ENCODE data around the gene SETD1A.

Gene SETD1A

DNA sequence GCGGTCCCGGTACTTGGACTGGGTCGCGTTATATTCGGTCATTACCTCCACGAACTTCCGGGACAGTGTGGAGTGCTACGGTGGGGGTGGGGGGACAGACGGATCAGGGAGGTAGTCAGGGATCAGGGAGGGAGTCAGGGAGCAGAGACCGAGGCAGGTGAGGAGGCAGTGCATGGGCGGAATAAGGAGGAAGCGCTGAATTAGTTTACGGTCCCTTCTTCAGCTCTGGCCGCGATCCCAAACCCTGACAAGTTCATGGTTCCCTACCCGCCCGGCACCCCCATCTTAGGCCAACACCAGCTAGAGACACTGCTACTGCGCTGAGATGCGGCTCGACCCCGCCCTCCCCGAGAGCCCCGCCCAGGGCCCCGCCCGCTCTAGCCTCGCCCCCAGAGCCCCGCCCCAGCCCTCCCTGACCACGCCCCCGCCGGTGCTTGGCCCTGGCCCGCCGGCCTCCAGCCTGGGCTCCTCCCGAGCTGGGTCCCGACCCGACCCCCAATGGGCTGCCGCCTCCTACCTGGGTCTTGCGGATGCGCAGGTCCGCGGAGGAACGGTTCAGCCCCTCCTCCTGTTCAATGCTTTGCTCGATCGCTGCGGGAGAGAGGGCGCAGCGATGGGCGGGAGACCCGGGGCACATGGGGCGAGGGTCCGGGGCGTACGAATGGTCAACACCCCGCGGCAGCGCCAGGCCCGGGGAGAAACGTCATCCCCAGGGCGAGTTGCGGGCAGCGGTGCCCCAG lies 39.6 kb downstream of the SETD1A start:
- in situ Hi-C loops (cut with MboI; ENCODE audit: low sequenced_read_pairs): no loop called here

DNA sequence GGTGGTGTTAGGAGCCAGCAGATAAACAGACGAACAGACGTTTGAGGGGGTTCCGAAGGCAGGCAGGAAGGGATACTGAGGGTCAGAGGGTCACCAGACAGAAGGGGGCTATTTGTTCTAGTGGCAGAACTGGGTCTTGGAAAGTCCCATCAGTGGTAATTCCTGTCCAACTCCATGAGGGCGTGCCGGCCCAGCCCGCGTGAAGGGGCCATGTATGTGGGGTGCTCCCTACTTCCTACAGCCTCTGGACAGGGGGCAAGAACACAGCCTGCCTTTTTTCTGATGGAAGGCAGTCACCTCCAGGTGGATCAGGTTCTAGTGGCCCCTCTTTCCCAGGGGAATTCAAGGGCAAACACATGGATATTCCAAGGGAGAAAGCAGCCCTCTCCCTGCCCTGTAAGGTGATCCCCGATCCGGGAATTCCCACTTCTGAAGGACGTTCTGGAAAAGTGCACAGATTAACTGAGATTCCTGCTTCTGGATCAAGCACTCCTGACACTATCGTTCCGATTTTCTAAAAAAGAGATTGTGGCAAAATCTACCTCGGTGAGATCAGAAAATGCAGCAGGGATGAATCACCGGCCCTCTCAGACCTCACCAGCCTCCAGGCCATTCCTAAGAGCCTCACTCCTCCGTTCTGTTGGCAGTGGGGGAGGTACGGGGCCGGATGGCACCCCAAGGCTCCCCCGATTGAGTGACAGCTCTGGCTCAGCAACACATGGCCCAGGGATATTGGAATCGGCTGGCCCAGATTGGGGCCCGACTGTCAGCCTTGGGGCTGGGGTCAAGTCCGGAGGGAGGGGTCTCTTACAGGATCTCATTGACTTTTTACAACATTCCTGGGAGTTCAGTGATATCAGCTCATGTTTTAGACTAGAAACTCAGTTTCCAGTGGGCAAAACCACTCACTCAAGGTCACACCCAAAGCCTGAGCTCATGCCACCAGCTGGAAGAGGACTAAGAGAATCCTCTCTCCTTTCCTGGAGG lies 40.5 kb downstream of the SETD1A start:
- in situ Hi-C loops (cut with MboI; ENCODE audit: low sequenced_read_pairs): no loop called here

DNA sequence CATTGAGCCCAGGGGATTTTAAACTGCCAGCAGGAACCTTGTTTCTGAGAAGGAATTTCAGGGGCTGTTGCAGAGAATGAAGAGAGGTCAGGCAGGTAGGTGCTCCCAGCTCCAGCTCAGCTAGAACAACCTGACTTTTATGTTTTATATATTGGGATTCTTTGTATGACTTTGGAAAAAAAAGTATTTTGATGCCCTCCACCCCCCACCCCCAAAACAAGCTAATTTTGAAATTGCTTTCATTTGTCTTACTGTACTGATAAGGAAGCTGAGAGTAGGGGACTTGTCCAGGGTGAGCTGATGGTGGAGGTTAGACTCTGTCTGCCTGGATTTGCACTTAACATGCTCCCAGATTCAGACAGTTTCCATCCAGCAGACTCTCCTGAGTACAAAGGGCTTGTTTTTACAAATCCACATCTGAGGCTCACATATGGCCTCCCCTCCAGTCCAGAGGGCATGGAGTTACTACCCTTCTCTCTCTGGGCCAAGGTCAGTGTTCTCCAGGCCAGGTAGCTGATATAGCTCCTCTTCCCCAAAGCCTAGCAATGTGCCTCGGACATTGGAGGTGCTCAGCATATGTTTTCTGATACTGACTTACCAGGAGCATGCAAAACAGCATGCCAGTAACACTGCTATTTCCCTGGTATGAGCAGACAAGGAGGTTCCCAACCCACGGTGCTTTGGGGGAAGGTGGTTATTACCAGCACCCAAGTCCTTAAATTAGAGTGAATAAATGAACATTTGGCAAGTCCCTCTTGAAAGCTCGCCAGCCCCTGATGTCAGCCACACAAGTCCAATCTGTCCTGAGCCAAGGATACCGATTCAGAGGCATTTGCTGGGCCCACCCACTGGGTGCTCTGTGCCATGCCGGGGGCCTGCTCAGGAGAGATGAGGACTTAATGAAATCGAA lies 41.6 kb downstream of the SETD1A start:
- in situ Hi-C loops (cut with MboI; ENCODE audit: low sequenced_read_pairs): no loop called here

DNA sequence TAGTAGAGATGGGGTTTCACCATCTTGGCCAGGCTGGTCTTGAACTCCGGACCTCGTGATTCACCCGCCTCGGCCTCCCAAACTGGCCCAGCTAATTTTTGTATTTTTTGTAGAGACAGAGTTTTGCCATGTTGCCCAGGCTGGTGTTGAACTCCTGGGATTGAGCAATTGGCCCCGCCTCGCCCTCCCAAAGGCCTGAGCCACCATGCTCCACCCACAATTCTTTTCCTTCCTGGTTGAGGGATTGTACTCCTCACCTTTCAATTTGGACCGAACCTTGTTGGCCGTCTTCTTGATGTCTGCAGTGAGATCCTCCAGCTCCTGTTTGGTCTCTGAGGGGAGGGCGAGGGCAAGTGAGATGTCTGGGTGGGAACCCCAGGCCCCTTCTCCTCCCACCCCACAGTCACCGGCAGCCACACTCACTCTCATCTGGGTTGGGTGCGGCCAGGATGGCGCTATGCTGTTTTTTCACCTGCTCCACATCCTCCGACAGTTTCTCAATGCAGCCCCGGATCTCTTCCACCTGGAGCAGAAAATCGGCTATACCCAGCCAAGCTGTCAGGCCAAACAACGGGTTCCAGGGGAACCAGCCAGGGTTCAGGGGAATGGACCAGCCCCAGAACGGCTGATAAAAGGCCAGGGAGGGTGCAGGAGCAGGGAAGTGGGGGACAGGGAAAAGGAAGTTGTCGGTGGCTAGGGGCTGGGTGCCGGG lies 43.3 kb downstream of the SETD1A start:
- in situ Hi-C loops (cut with MboI; ENCODE audit: low sequenced_read_pairs): no loop called here

DNA sequence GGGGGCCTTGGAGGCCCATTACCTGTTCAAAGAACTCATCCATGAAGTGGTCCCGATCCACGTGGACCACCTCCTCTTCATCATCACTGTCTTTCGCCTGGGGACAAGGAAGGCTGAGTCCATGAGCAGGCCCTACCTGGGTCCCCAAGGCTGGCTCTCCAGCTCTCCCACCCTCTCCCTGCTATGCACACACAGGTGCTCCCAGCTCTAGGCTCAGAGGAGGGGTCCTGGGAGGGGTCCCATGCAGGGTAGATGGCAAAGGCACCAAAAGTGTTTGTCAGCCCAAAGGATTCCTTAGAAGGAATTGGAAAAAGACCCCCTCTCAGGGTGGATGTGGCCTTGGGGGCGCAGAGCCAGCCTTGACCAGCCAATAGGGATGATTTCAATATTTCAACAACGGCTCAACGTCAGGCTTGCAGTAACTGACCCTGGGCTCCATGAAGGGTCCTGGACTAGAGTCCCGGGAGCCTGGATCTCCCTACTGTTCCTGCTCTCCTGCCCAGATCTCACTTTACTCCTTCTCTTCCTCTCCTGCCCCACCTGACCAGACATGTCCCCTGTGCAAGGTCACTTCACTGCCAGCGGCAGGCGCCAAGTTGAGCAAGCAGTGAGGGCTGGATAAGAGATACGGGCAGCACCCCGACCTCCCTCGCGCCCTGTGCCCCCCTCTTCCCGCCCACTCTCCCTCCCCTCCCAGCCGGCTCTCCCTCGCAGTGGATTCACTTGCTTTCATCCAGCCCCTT lies 44.1 kb downstream of the SETD1A start:
- in situ Hi-C loops (cut with MboI; ENCODE audit: low sequenced_read_pairs): no loop called here

DNA sequence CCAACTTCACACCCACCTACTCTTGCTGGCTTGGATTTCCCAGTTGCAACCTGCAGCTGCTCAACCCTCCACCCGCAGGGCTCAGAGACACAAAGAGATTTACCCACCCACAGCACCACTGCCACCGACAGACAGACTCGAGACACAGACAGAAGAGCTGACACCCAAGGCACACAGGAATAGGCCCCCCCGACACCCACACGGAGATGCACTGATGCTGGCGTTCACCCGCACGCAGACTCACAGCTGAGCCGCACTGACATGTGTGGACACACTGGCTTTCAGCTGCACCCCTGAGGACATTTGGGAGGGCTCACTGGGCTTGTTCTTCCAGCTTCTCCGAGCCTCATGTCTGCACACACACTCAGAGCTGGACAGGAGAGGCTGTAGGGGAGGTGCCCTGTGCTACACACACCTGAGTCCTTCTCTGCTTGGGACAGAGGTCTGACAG lies 44.7 kb downstream of the SETD1A start:
- in situ Hi-C loops (cut with MboI; ENCODE audit: low sequenced_read_pairs): no loop called here

DNA sequence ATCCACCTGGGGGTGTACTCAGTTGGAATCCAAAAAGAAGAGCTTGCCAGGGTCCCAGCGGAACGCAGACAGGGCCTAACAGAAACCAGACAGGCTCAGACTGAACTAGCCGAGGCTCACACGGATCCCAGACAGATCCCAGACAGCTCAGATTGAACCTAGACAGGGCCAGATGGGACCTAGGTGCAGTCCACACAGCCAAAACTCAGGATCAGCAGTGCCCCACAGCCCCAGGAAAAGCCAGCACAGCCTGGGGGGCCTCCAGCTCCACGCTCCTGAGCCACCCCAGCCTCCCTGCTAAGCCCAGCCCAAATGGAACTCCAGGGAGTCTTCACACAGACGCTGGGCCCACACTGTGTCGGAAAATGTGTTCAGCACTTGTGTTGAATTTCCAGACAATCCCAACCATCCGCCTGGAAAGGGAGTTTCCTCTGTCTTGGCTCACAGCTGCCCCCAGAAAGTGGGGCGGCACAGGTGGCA lies 45.3 kb downstream of the SETD1A start:
- in situ Hi-C loops (cut with MboI; ENCODE audit: low sequenced_read_pairs): no loop called here

DNA sequence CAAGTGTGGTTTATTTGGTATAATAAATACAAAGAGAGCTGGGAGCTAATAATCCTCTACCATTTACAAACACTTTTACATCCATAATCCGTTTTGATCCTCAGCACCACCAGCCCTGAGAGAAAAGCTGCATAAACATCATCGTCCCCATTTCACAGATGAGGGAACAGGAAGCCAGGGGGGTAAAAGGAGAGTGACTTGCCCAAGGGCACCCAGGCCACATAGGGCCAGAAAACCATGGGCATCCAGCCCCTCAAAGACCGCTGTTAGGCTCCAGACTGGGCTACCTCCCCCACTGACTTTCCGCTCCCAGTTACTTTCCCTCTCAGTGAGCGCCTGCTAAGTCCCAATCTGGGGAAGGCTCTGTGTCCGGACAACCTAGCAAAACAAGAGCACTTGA lies 46.2 kb downstream of the SETD1A start:
- in situ Hi-C loops (cut with MboI; ENCODE audit: low sequenced_read_pairs): no loop called here

DNA sequence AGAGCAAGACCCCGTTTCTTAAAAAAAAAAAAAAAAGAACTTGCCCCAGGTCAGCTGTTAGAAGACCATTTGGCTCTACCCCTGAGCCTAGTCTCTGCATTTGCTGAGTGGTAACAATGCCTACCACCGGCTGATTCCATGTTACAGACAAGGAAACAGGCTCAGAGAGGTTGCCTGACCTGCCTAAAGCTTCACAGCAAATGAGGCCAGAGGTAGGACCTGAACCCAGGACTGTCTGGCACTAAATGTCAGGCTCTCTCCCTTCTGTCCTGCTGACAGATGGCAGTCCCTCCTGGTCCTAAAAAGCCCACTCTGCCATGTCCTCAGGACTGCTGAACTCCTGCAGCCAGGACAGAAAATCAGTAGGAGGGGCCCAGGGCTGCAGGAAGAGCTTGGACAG lies 47.1 kb downstream of the SETD1A start:
- in situ Hi-C loops (cut with MboI; ENCODE audit: low sequenced_read_pairs): no loop called here

DNA sequence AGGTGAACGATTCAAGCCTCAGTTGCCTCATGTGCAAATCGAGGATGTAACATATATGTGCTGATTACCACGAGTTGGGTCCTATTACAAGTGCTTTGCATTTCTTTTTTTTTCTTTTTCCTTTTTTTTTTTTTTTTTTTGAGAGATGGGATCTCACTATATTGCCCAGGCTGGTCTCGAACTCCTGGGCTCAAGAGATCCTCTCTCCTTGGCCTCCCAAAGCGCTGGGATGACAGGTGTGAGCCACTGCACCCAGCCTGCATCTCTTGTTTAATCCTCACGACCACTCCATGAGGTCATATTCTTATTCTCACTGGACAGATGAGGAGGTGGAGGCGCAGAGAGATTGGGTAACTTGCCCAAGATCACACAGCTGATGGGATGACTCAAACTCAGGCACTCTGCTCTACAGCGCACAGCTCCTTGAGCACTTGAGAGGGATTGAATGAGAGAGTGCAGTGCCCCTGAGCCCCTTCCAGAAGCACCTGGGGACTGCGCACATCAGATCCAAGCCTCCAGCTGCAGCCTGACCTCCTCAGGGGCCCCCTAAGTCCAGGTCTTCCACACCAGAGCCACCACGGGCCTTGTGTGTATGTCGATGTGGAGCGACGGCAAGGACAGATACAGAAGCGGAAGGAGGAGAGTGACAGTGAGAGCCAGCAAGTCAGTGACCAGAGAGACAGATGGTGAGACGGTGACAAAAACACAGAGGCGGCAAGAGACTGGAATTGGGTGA lies 48.0 kb downstream of the SETD1A start:
- in situ Hi-C loops (cut with MboI; ENCODE audit: low sequenced_read_pairs): no loop called here

DNA sequence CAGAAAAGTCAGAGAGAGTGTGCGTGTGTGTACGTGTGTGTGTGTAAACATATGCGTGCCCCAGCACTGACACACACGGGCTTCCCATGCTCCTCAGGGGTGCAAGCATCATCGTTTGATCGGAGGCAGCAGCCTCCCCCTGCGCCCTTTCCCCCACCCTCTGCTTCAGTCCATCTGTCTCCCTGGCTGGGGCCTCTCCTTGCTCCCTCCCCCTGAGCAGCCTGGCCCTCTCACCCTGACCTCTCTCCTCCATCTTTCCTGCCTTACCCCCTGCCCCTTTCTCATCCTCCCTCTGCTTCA lies 48.5 kb downstream of the SETD1A start:
- in situ Hi-C loops (cut with MboI; ENCODE audit: low sequenced_read_pairs): no loop called here

DNA sequence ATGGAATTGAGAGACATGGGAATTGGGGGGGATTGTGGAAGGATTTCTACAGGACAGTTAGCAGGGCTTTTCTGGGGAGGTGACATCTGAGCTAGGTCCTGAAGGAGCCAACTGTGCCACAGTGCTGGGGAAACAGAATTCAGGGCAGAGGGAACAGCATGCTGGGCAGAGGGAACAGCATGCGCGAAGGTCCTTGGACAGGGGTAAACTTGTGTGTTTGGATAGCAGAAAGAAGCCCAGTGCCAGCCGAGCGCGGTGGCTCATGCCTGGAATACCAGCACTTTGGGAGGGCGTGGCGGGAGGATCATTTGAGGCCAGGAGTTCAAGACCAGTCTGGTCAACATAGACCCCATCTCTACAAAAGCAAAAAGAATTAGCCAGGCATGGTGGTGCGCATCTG lies 49.0 kb downstream of the SETD1A start:
- in situ Hi-C loops (cut with MboI; ENCODE audit: low sequenced_read_pairs): no loop called here

DNA sequence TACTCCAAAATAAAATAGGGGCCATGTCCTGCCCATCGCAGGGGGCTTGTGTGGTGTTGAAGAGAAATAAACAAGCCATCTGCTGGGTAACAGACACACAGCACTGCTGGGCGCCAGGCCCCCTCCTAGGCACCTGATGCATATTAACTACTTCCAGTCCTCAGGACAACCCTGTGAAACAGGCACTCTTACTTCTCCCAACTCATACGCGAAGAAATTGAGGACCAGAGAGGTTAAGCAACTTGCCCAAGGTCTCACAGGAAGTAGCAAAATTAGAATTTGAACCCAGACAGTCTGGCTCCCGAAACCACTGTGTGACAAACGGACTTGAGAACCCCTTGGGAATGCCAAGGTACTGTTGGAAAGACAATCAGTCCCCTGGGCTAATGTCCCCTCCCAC lies 50.1 kb downstream of the SETD1A start:
- in situ Hi-C loops (cut with MboI; ENCODE audit: low sequenced_read_pairs): no loop called here

DNA sequence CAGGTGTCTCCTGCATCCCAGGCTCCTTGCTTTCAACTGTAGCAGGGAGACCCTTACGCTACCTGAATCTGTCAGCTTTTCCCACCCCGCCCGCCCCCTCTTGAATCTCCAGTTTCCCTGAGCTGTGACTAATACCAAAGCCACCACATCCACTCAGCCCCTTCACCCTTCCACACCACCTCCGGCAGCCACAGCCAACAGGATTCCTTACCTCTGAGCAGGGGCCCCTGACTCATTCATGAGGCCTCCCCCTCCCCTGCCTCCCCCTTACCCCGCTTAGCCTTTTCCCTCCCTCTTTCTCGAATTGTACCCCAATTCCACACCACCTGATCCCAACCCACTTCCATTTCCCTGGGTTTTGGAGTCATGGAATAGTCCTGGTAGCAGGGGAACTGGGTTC lies 50.6 kb downstream of the SETD1A start:
- in situ Hi-C loops (cut with MboI; ENCODE audit: low sequenced_read_pairs): no loop called here

DNA sequence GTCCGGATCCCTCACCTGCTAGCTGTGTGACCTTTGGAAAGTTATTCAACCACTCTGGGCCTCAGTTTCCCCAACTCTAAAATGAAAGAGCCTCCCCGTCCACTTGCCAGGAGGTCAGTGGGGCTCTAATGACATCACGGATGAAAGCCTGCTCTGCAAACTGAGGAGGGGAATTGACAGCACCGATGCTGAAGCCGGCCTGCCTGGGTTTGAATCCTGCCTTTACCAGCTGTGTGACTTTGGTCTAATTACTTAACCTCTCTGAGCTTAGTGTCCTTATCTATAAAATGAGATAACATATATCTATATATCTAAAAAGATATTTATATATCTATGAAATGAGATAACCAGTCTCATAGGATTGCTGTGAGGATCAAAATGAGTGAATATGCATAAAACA lies 51.0 kb downstream of the SETD1A start:
- in situ Hi-C loops (cut with MboI; ENCODE audit: low sequenced_read_pairs): no loop called here

DNA sequence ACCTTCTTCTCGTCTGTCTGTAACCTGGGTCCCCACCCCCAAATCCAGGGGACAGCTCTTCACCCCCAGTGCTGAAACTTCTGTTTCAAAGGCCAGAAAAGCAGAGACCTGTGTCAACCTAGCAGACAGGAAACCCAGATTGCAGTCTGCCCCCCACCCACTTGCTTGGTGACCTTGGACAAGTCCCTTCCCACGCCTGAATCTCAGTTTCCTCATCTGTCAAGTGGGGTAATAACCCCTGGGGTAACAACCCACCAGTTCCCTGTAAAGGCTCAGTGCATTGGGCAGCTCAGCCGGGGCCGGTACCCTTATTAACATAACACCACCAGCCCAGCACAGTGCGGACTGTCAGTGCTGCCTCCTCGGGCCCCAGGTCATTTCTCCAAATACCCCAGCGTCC lies 51.6 kb downstream of the SETD1A start:
- in situ Hi-C loops (cut with MboI; ENCODE audit: low sequenced_read_pairs): no loop called here

DNA sequence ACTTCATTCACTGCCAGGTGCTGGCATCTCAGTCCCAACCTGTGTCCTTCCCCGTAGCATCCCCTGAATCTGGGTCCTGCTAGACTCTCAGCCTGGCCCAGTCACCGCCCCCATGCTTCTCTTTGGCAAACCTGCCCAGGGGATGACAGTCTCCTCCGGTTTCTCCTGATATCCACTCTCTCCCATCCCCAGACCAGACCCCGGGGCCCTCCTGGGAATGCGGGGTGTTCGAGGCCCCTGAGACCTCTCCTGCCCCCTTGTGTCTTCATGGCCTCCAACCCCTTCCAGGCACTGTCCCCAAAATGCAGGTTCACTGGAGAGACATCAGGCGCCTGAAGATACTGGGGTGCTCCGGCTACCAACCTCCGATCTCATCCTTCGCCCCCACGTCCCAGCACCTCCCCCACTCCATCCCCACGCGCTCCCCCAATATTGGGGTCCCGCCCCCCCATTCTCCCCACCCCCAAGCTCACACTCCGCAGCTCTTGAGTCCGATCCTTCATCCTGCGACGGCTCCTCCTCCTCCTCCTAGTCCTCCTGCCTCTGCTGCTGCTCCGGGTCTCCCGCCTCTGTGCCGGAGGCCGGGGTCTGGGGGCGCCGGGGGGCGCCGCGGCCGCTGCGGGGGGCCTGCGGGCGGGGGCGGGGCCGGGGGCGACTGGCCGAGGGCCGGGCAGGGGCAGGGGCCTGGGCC lies 52.5 kb downstream of the SETD1A start:
- in situ Hi-C loops (cut with MboI; ENCODE audit: low sequenced_read_pairs): no loop called here

DNA sequence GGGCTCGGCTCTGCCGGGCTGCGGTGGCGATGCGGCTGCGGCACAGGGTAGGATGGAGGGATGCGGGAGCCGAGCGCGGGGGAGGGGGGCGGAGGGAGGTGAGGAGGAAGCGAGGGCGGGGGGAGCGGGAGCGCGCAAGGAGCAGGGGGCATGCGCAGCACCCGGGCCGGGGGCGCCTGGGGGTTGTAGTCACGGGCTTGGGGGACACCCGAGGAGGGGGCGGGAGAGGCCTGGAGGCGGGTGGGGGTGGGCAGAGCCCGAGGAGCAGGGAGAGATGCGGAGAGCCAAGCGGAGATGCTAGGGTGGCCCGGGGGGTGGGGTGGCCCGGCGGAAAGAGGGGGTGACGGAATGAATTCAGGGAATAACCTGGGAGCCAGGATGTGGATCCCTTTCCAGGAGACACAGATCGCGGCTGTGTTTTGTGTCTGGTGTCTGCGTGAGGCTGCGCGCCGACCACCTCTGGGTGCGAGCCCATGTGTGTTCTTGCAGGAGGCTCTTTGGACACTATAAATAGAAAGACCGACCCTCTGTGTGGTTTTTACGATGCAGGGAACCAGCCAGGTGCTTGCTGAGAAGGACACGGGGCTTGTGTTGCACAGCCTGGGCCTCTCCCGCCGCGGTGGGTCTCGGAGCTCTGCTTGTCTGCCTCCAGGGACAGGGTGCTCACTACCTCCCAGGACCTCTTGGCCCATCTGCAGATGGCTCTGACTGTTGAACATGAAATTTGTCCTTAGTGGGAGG lies 53.2 kb downstream of the SETD1A start, which contains the start of gene STX1B:
Gene STX1B, minus strand, starts transcription at position 54 of the 741 bp plus-strand sequence. CDS start 242 bp downstream, outside the sequence.
- in situ Hi-C loops (cut with MboI; ENCODE audit: low sequenced_read_pairs): no loop called here
